Neural cell (in vitro differentiated cells): Measurements from ENCODE around the gene MAP2. TPM values are rescaled to one million over a fixed set of nuclear protein-coding genes. Genes with fewer than 3 reads are reported as not detected.

Experiments
- H2AFZ ChIP-seq: fragments of 200-600, 300-800 bp; sonication (generic), shearing (Covaris generic); 2 replicates; pipeline ENCODE4 v1.6.0; 2014; ENCODE audit warnings: low read depth, mild to moderate bottlenecking, antibody characterized with exemption, low read length, moderate library complexity
- H3F3A ChIP-seq: fragments of 200-600 bp; shearing (Covaris generic); 2 replicates; pipeline ENCODE4 v1.6.1; 2016; ENCODE audit warnings: mild to moderate bottlenecking, moderate library complexity, mixed read lengths, antibody characterized with exemption, low read length; ENCODE audit not compliant: insufficient read depth, poor library complexity, severe bottlenecking
- H3K27ac ChIP-seq: fragments of 200-600, 300-800 bp; sonication (generic), shearing (Covaris generic); 2 replicates; pipeline ENCODE4 v1.5.1; 2014; ENCODE audit warnings: mild to moderate bottlenecking, low read length, moderate library complexity
- H3K27me3 ChIP-seq: fragments of 300-800, 200-600 bp; sonication (generic), shearing (Covaris generic); 2 replicates; pipeline ENCODE4 v1.6.0; 2014; ENCODE audit warnings: mild to moderate bottlenecking, low read depth, low read length, moderate library complexity; ENCODE audit not compliant: insufficient read depth
- H3K36me3 ChIP-seq: fragments of 300-800, 200-600 bp; sonication (generic), shearing (Covaris generic); 2 replicates; pipeline ENCODE4 v1.5.1; 2014; ENCODE audit warnings: mild to moderate bottlenecking, antibody characterized with exemption, low read length, moderate library complexity; ENCODE audit not compliant: insufficient read depth
- H3K4me2 ChIP-seq: fragments of 300-800, 200-600 bp; sonication (generic), shearing (Covaris generic); 2 replicates; pipeline ENCODE4 v1.6.0; 2014; ENCODE audit warnings: mild to moderate bottlenecking, low read length
- H3K4me3 ChIP-seq: fragments of 300-800, 200-600 bp; sonication (generic), shearing (Covaris generic); 2 replicates; pipeline ENCODE4 v1.5.1; 2014; ENCODE audit warnings: mild to moderate bottlenecking, low read length, moderate library complexity
- H3K79me2 ChIP-seq: fragments of 200-600 bp; shearing (Covaris generic); replicated peaks from 2 replicates; pipeline ENCODE4 v1.6.0; 2014; ENCODE audit warnings: mild to moderate bottlenecking, low read length, moderate library complexity; ENCODE audit not compliant: insufficient read depth
- H3K9ac ChIP-seq: fragments of 300-800, 200-600 bp; sonication (generic), shearing (Covaris generic); 2 replicates; pipeline ENCODE4 v1.6.1; 2016; ENCODE audit warnings: mild to moderate bottlenecking, low read length, mixed read lengths
- H3K9me2 ChIP-seq: fragments of 200-600 bp; shearing (Covaris generic); 2 replicates; pipeline ENCODE4 v1.6.1; 2016; ENCODE audit warnings: mild to moderate bottlenecking, low read length, mixed read lengths; ENCODE audit not compliant: insufficient read depth
- H3K9me3 ChIP-seq: fragments of 200-600, 300-800 bp; sonication (generic), shearing (Covaris generic); 2 replicates; pipeline ENCODE4 v1.6.1; 2016; ENCODE audit warnings: mild to moderate bottlenecking, mixed run types, low read length, moderate library complexity, mixed read lengths
- H4K20me1 ChIP-seq: fragments of 200-600 bp; shearing (Covaris generic); 2 replicates; pipeline ENCODE4 v1.6.1; 2016; ENCODE audit warnings: mild to moderate bottlenecking, mixed run types; ENCODE audit not compliant: insufficient read depth
- CTCF ChIP-seq: fragments of 450-650 bp; IDR thresholded peaks from 2 replicates; pipeline ENCODE4 v1.5.1; 2014; ENCODE audit warnings: antibody characterized with exemption, mild to moderate bottlenecking, moderate library complexity; ENCODE audit not compliant: poor library complexity, severe bottlenecking
- EP300 ChIP-seq: fragments of 450-650 bp; conservative IDR thresholded peaks from 2 replicates; pipeline ENCODE4 v1.6.1; 2014; ENCODE audit warnings: antibody characterized with exemption, mild to moderate bottlenecking, moderate library complexity; ENCODE audit not compliant: poor library complexity, severe bottlenecking
- EZH2 ChIP-seq: fragments of 200-600, 300-800 bp; shearing (Covaris generic), sonication (generic); IDR thresholded peaks from 2 replicates; pipeline ENCODE4 v1.6.1; 2014; ENCODE audit warnings: antibody characterized with exemption, low read length, borderline replicate concordance, mild to moderate bottlenecking; ENCODE audit not compliant: insufficient read depth, poor library complexity, severe bottlenecking
- MXI1 ChIP-seq: fragments of 450-650 bp; conservative IDR thresholded peaks from 2 replicates; pipeline ENCODE4 v1.6.1; 2014; ENCODE audit warnings: antibody characterized with exemption, mild to moderate bottlenecking; ENCODE audit not compliant: poor library complexity, severe bottlenecking
- POLR2AphosphoS5 ChIP-seq: IDR thresholded peaks from 2 replicates; pipeline ENCODE4 v1.6.1; 2012
- RAD21 ChIP-seq: fragments of 450-650 bp; conservative IDR thresholded peaks from 2 replicates; pipeline ENCODE4 v1.6.1; 2014; ENCODE audit warnings: antibody characterized with exemption, mild to moderate bottlenecking, moderate library complexity
- REST ChIP-seq: IDR thresholded peaks from 2 replicates; pipeline ENCODE4 v1.6.1; 2012; ENCODE audit warnings: borderline replicate concordance
- SMC3 ChIP-seq: fragments of 450-650 bp; conservative IDR thresholded peaks from 2 replicates; pipeline ENCODE4 v1.6.1; 2014; ENCODE audit warnings: antibody characterized with exemption, mild to moderate bottlenecking, moderate library complexity; ENCODE audit not compliant: poor library complexity
- TAF1 ChIP-seq: IDR thresholded peaks from 2 replicates; pipeline ENCODE4 v1.6.1; 2012; ENCODE audit warnings: low read depth
- polyA plus RNA-seq: library from polyadenylated mRNA; depleted of rRNA; stranded (reverse); fragments of >200 nt; gene quantifications from 2 replicates; pipeline ENCODE4 v1.2.3, GENCODE V29; 2014

Gene MAP2
- polyA plus RNA-seq, 1 donor from 2014 or later: 450 TPM

GRCh38 chr2:209536363-209536762, 112.5 kb downstream of the MAP2 start:
- Histone ChIP-seq H2AFZ (no peak overlapping the region), H3K27ac (no peak overlapping the region), H3K9me3 (no peaks in the 10 kb centered on the region), H3K27me3 (no peaks in the 10 kb centered on the region), H3F3A (no peaks in the 10 kb centered on the region), H3K4me3 (no peak overlapping the region), H3K79me2 (peaks cover 59% of the 10 kb centered on the region), H4K20me1 (no peaks in the 10 kb centered on the region), H3K4me2 (no peak overlapping the region), H3K9ac (no peak overlapping the region), H3K9me2 (no peaks in the 10 kb centered on the region), H3K36me3 (peaks cover 2% of the 10 kb centered on the region)
- TF ChIP-seq POLR2AphosphoS5: no peak
- no peak for TF ChIP-seq EZH2
- no peak for TF ChIP-seq MXI1
- TF ChIP-seq REST: no peak
- no peak for TF ChIP-seq EP300
- TF ChIP-seq SMC3: no peak
- TF ChIP-seq CTCF: no peak
- TF ChIP-seq RAD21: no peak
- no peak for TF ChIP-seq TAF1

GRCh38 chr2:209547726-209548125, 123.9 kb downstream of the MAP2 start:
- no peaks in the 10 kb centered on the region for H3K9me2 ChIP-seq
- no peak overlapping the region for H2AFZ ChIP-seq
- H3K9me3 ChIP-seq: no peaks in the 10 kb centered on the region
- H3K4me2 ChIP-seq: no peak overlapping the region
- no peak overlapping the region for H3K4me3 ChIP-seq
- H3K27me3 ChIP-seq: no peaks in the 10 kb centered on the region
- peaks cover 8% of the 10 kb centered on the region for H3F3A ChIP-seq
- no peak overlapping the region for H3K9ac ChIP-seq
- TF ChIP-seq EP300 (no peak), TAF1 (no peak), REST (no peak), RAD21 (no peak), SMC3 (no peak)
- no peak overlapping the region for H3K27ac ChIP-seq
- H4K20me1 ChIP-seq: peaks cover 3% of the 10 kb centered on the region
- H3K79me2 ChIP-seq: peaks cover 60% of the 10 kb centered on the region
- peaks cover 6% of the 10 kb centered on the region for H3K36me3 ChIP-seq
